OCI-LY3 (cell line): ENCODE data around the gene DHX36.
A peak's percentile ranks its signal among the peaks of the same experiment; 100 is the strongest.

Source experiments
- H2AFZ ChIP-seq: fragments of 200-600, 300-600 bp; shearing (Covaris generic); 2 replicates; pipeline ENCODE4 v1.6.0; 2014; ENCODE audit warnings: antibody characterized with exemption, low read depth, low read length
- H3K27ac ChIP-seq: fragments of 200-600, 300-600 bp; sonication (generic); 2 replicates; pipeline ENCODE4 v1.5.1; 2014; ENCODE audit warnings: mild to moderate bottlenecking, low read length, moderate library complexity, mixed read lengths
- H3K27me3 ChIP-seq: fragments of 200-600, 300-600 bp; sonication (generic); 2 replicates; pipeline ENCODE4 v1.6.1; 2014; ENCODE audit warnings: low read depth, low read length, mixed read lengths
- H3K36me3 ChIP-seq: fragments of 200-600, 300-600 bp; sonication (generic); replicated peaks from 2 replicates; pipeline ENCODE3; 2014; ENCODE audit warnings: low read depth, low read length, mixed read lengths
- H3K4me1 ChIP-seq: fragments of 300-600, 200-600 bp; sonication (generic); 2 replicates; pipeline ENCODE4 v1.6.1; 2014; ENCODE audit warnings: low read length, mixed read lengths
- H3K4me2 ChIP-seq: fragments of 200-600, 300-600 bp; sonication (generic); 2 replicates; pipeline ENCODE4 v1.6.1; 2014; ENCODE audit warnings: low read length, mixed read lengths
- H3K4me3 ChIP-seq: fragments of 300-600, 200-600 bp; sonication (generic); 2 replicates; pipeline ENCODE4 v1.5.1; 2014; ENCODE audit warnings: antibody characterized with exemption, mild to moderate bottlenecking, low read length, moderate library complexity
- H3K79me2 ChIP-seq: fragments of 300-600, 200-600 bp; shearing (Covaris generic); 2 replicates; pipeline ENCODE4 v1.6.1; 2014; ENCODE audit warnings: mild to moderate bottlenecking, low read length, mixed read lengths
- H3K9ac ChIP-seq: fragments of 300-600, 200-600 bp; shearing (Covaris generic); 2 replicates; pipeline ENCODE4 v1.6.0; 2014; ENCODE audit warnings: mild to moderate bottlenecking, low read length, moderate library complexity
- H3K9me3 ChIP-seq: fragments of 200-600, 300-600 bp; shearing (Covaris generic); 2 replicates; pipeline ENCODE4 v1.6.1; 2014; ENCODE audit warnings: low read length, mixed read lengths; ENCODE audit not compliant: insufficient read depth
- H4K20me1 ChIP-seq: fragments of 200-600, 300-600 bp; sonication (generic); 2 replicates; pipeline ENCODE4 v1.6.1; 2016; ENCODE audit warnings: low read length, mixed read lengths; ENCODE audit not compliant: insufficient read depth
- CTCF ChIP-seq: fragments of 200-600, 300-600 bp; sonication (generic); IDR thresholded peaks from 2 replicates; pipeline ENCODE4 v1.5.1; 2014; ENCODE audit warnings: antibody characterized with exemption, low read length, low read depth
- EZH2phosphoT487 ChIP-seq: fragments of 200-600 bp; shearing (Covaris generic); IDR thresholded peaks from 2 replicates; pipeline ENCODE4 v1.6.1; 2018; ENCODE audit warnings: antibody characterized with exemption, mixed run types, low read depth

Gene DHX36

GRCh38 chr3:154304936-154305335 lies 19.4 kb downstream of the DHX36 start:
- H3K4me1 ChIP-seq = peaks cover 29% of the 10 kb centered on the region
- no peaks in the 10 kb centered on the region for H3K9me3 ChIP-seq
- H3K36me3 ChIP-seq = peaks cover 76% of the 10 kb centered on the region
- H3K27ac ChIP-seq = no peak overlapping the region
- H4K20me1 ChIP-seq = 0 out of 2 replicates have a peak, but pooled peaks cover 4% of the 10 kb centered on the region
- H3K27me3 ChIP-seq = no peaks in the 10 kb centered on the region
- TF ChIP-seq CTCF = no peak
- H3K4me2 ChIP-seq = peak overlapping the region; percentile 31
- no peak overlapping the region for H3K4me3 ChIP-seq
- H2AFZ ChIP-seq = no peak overlapping the region
- H3K79me2 ChIP-seq = peaks cover 19% of the 10 kb centered on the region
- no peak overlapping the region for H3K9ac ChIP-seq

GRCh38 chr3:154304116-154304786 lies 20.0 kb downstream of the DHX36 start:
- TF ChIP-seq CTCF (no peak), EZH2phosphoT487 (no peak)
- H3K27ac ChIP-seq = no peak overlapping the region
- H3K36me3 ChIP-seq = peaks cover 81% of the 10 kb centered on the region

GRCh38 chr3:154301561-154301960 lies 22.7 kb downstream of the DHX36 start:
- peaks cover 72% of the 10 kb centered on the region for H3K36me3 ChIP-seq
- peaks cover 16% of the 10 kb centered on the region for H3K4me1 ChIP-seq
- H3K9me3 ChIP-seq = no peaks in the 10 kb centered on the region
- H3K27me3 ChIP-seq = no peaks in the 10 kb centered on the region
- TF ChIP-seq CTCF = peak; percentile 27
- no peak for TF ChIP-seq EZH2phosphoT487
- H3K4me2 ChIP-seq = no peak overlapping the region
- no peak overlapping the region for H2AFZ ChIP-seq
- H3K9ac ChIP-seq = no peak overlapping the region
- no peaks in the 10 kb centered on the region for H4K20me1 ChIP-seq
- no peak overlapping the region for H3K4me3 ChIP-seq
- no peak overlapping the region for H3K27ac ChIP-seq
- H3K79me2 ChIP-seq = no peaks in the 10 kb centered on the region; the same call in 1 of the 2 replicates

More at GRCh38 chr3:154304116-154304786, 20.0 kb downstream of the DHX36 start:
- Histone ChIP-seq H3K79me2 (peaks cover 19% of the 10 kb centered on the region), H2AFZ (no peak overlapping the region), H3K9ac (no peak overlapping the region), H3K4me3 (no peak overlapping the region), H3K4me2 (no peak overlapping the region), H3K9me3 (no peaks in the 10 kb centered on the region), H4K20me1 (0 out of 2 replicates have a peak, but pooled peaks cover 4% of the 10 kb centered on the region), H3K27me3 (no peaks in the 10 kb centered on the region), H3K4me1 (peaks cover 29% of the 10 kb centered on the region)

DNA sequence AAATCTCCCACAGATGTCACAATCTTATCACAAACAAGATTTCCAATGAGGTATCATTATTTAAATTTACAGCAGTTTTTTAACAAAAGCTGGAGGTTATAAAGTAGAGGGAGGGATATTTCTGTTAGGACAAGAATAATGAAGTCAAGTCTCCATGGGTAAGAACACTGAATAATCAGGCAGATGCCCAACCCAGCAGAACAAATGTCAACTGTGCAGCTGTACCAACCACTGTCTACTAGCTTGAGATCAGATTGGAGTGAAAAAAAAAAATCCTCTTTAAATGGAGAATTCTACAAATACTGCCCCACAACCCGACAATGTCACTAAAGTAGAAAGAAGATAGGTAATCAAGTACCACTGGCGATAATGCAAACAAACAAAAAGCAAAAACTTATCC lies 30.3 kb downstream of the DHX36 start:
- peaks cover 44% of the 10 kb centered on the region for H3K36me3 ChIP-seq
- H3K27ac ChIP-seq = no peak overlapping the region
- H3K9me3 ChIP-seq = no peaks in the 10 kb centered on the region
- TF ChIP-seq EZH2phosphoT487 = no peak
- no peak for TF ChIP-seq CTCF
- no peak overlapping the region for H2AFZ ChIP-seq
- no peaks in the 10 kb centered on the region for H4K20me1 ChIP-seq
- no peaks in the 10 kb centered on the region for H3K4me1 ChIP-seq
- H3K27me3 ChIP-seq = no peaks in the 10 kb centered on the region
- no peak overlapping the region for H3K9ac ChIP-seq
- H3K79me2 ChIP-seq = no peaks in the 10 kb centered on the region
- no peak overlapping the region for H3K4me2 ChIP-seq
- H3K4me3 ChIP-seq = no peak overlapping the region
